ENCODE measurements around the gene MLPH. TPM values are rescaled to one million over a fixed set of nuclear protein-coding genes. Genes with fewer than 3 reads are reported as not detected.

MLPH gene
- total RNA-seq, 1 donor from 2014 or later, result not detected

- intact Hi-C loops (cut with micrococcal nuclease), result no loop called here
- no peak for DNase-seq
- Mint-ChIP-seq H3K27me3 (no peaks in the 10 kb centered on the region), H3K4me3 (no peak overlapping the region), H3K4me1 (peaks cover 22% of the 10 kb centered on the region), H3K36me3 (ENCODE audit: low read depth) (no peaks in the 10 kb centered on the region), H3K9me3 (no peaks in the 10 kb centered on the region), H3K27ac (no peak overlapping the region)
Measured at GRCh38 chr2:237601453-237602116, 114.5 kb downstream of the MLPH start.

- peaks cover 22% of the 10 kb centered on the region for H3K4me1 Mint-ChIP-seq
- H3K9me3 Mint-ChIP-seq, result no peaks in the 10 kb centered on the region
- no peaks in the 10 kb centered on the region for H3K36me3 Mint-ChIP-seq (ENCODE audit: low read depth)
- peak overlapping the region; percentile 9 for H3K27ac Mint-ChIP-seq
- no peak for DNase-seq
- intact Hi-C loops (cut with micrococcal nuclease), result no loop called here
- H3K4me3 Mint-ChIP-seq, result no peak overlapping the region
- H3K27me3 Mint-ChIP-seq, result no peaks in the 10 kb centered on the region
Measured at GRCh38 chr2:237602409-237602808, 115.4 kb downstream of the MLPH start.

- H3K27me3 Mint-ChIP-seq, result peaks cover 5% of the 10 kb centered on the region
- H3K4me1 Mint-ChIP-seq, result peaks cover 18% of the 10 kb centered on the region
- no peaks in the 10 kb centered on the region for H3K36me3 Mint-ChIP-seq (ENCODE audit: low read depth)
- intact Hi-C loops (cut with micrococcal nuclease), result no loop called here
- peak overlapping the region; percentile 93 for H3K27ac Mint-ChIP-seq
- no peaks in the 10 kb centered on the region for H3K9me3 Mint-ChIP-seq
- no peak for DNase-seq
- peak overlapping the region; percentile 71 for H3K4me3 Mint-ChIP-seq
Measured at GRCh38 chr2:237603049-237603717, 116.1 kb downstream of the MLPH start.

- Mint-ChIP-seq H3K27ac (peak overlapping the region; percentile 93), H3K27me3 (peaks cover 12% of the 10 kb centered on the region), H3K4me1 (peaks cover 17% of the 10 kb centered on the region), H3K9me3 (no peaks in the 10 kb centered on the region), H3K36me3 (ENCODE audit: low read depth) (no peaks in the 10 kb centered on the region), H3K4me3 (peak overlapping the region; percentile 71)
- intact Hi-C loops (cut with micrococcal nuclease), result no loop called here
- DNase-seq, result peak; percentile 89
Measured at GRCh38 chr2:237603718-237604362, 116.8 kb downstream of the MLPH start.

- Mint-ChIP-seq H3K27ac (peak overlapping the region; percentile 93), H3K9me3 (no peaks in the 10 kb centered on the region), H3K4me3 (no peak overlapping the region), H3K4me1 (peaks cover 17% of the 10 kb centered on the region), H3K36me3 (ENCODE audit: low read depth) (no peaks in the 10 kb centered on the region), H3K27me3 (peaks cover 13% of the 10 kb centered on the region)
- no peak for DNase-seq
- intact Hi-C loops (cut with micrococcal nuclease), result no loop called here
Measured at GRCh38 chr2:237604391-237604790, 117.3 kb downstream of the MLPH start.

Other genes starting within 250 kb of the MLPH start
- gene COL6A3, start 73.1 kb upstream of the MLPH start, total RNA-seq, result 27.6 and 28.7 TPM in 2 replicates
- gene PRLH, start 79.3 kb downstream of the MLPH start, total RNA-seq, result not detected in 2 replicates
- 0.26 TPM in 1 of 2 replicates, not detected in the other for gene RAB17, start 103.5 kb downstream of the MLPH start, total RNA-seq
- gene LRRFIP1, start 140.3 kb downstream of the MLPH start, total RNA-seq, result 210 and 216 TPM in 2 replicates

Measured in activated CD4-positive, alpha-beta T cell treated with anti-CD3 and anti-CD28 coated beads, Interleukin-2, amount 10 ng/mL, durations not matched to agents 24 days and 14 days (primary cell).